Endothelial cell of umbilical vein (primary cell): Measurements from ENCODE around the gene ZHX3. TPM values are rescaled to one million over a fixed set of nuclear protein-coding genes. Genes with fewer than 3 reads are reported as not detected.

Experiments
- BruUV-seq: library from RNA; stranded (reverse); fragments of 400-500 nt; replicated peaks from 2 replicates; lab custom pipeline; 2021; lab: Mats Ljungman, UMichigan
- CTCF ChIA-PET: fragments of 300-600, 350-600 bp; sonication (Branson Sonifier 250); formaldehyde crosslinking; loops from one replicate; lab custom pipeline; 2021; ENCODE audit warnings: antibody characterized with exemption, inconsistent platforms; lab: Charles Lee
- POLR2A ChIA-PET: fragments of 300-600, 350-600 bp; sonication (Branson Sonifier 250); formaldehyde crosslinking; loops from one replicate; lab custom pipeline; 2021; ENCODE audit warnings: antibody characterized with exemption, inconsistent platforms; lab: Charles Lee
- DNase-seq: peaks from one replicate; pipeline ENCODE4 v3.0.0-alpha.2; 2011; ENCODE audit warnings: low read depth, low spot score
- FAIRE-seq: peaks from 2 replicates; lab custom pipeline; 2011; peaks lifted over from hg19 to GRCh38; lab: Jason Lieb, UNC
- H2AFZ ChIP-seq: 2 replicates; pipeline ENCODE4 v1.6.0; 2012; ENCODE audit warnings: low read depth, low read length, control low read depth, inconsistent platforms
- H3K27ac ChIP-seq: 2 replicates; pipeline ENCODE4 v1.5.1; 2011; ENCODE audit warnings: low read depth, mild to moderate bottlenecking, control low read depth, low read length, moderate library complexity; ENCODE audit not compliant: insufficient read depth
- H3K27me3 ChIP-seq, 2 experiments: 2 replicates each; pipeline versions ENCODE4 v1.6.0 to v1.6.1; 2011; ENCODE audit warnings: low read length in 2 of 2, mixed read lengths in 1 of 2; ENCODE audit not compliant: control insufficient read depth in 2 of 2, insufficient read depth in 2 of 2
- H3K36me3 ChIP-seq, 2 experiments: 2 replicates in 1 of 2; 3 replicates in 1 of 2; pipeline ENCODE4 v1.5.1; 2011; ENCODE audit warnings: low read length in 2 of 2, mild to moderate bottlenecking in 1 of 2, moderate library complexity in 1 of 2; ENCODE audit not compliant: control insufficient read depth in 2 of 2, insufficient read depth in 2 of 2; ENCODE audit errors: extremely low read depth in 1 of 2
- H3K4me1 ChIP-seq: 3 replicates; pipeline ENCODE4 v1.5.1; 2011; ENCODE audit warnings: mild to moderate bottlenecking, low read length; ENCODE audit not compliant: control insufficient read depth, insufficient read depth; ENCODE audit errors: extremely low read depth
- H3K4me2 ChIP-seq: 2 replicates; pipeline ENCODE4 v1.6.1; 2011; ENCODE audit warnings: low read length, control low read depth, mixed read lengths; ENCODE audit not compliant: insufficient read depth
- H3K4me3 ChIP-seq, 3 experiments: fragments of 200-600 bp in 1 of 3; sonication (generic), shearing (Covaris generic) in 1 of 3; replicated peaks in 1 of 3; 2 replicates each; pipeline ENCODE4 v1.5.1; 2011 to 2016; ENCODE audit warnings: control low read depth in 3 of 3, low read length in 3 of 3, mild to moderate bottlenecking in 2 of 3, inconsistent platforms in 1 of 3, low read depth in 1 of 3, moderate library complexity in 1 of 3; ENCODE audit not compliant: insufficient read depth in 1 of 3
- H3K79me2 ChIP-seq: 2 replicates; pipeline ENCODE4 v1.6.0; 2012; ENCODE audit warnings: low read length, inconsistent platforms; ENCODE audit not compliant: control insufficient read depth, insufficient read depth
- H3K9ac ChIP-seq: replicated peaks from 2 replicates; pipeline ENCODE3; 2011; ENCODE audit warnings: low read length, control low read depth; ENCODE audit not compliant: insufficient read depth; ENCODE audit errors: extremely low read depth
- H3K9me1 ChIP-seq: replicated peaks from 3 replicates; pipeline ENCODE4 v1.6.0; 2011; ENCODE audit warnings: mild to moderate bottlenecking, low read length; ENCODE audit not compliant: control insufficient read depth, insufficient read depth; ENCODE audit errors: extremely low read depth
- H3K9me3 ChIP-seq: replicated peaks from 2 replicates; pipeline ENCODE4 v1.5.1; 2012; ENCODE audit warnings: low read length, inconsistent platforms; ENCODE audit not compliant: control insufficient read depth, insufficient read depth
- H4K20me1 ChIP-seq: replicated peaks from 2 replicates; pipeline ENCODE3; 2011; ENCODE audit warnings: mild to moderate bottlenecking, low read length; ENCODE audit not compliant: control insufficient read depth, insufficient read depth; ENCODE audit errors: extremely low read depth
- CTCF ChIP-seq, 2 donors: IDR thresholded peaks; 1 replicate in 1 of 2; 2 replicates in 1 of 2; pipeline ENCODE4 v1.5.1; 2011; ENCODE audit warnings: low read length in 2 of 2, mild to moderate bottlenecking in 2 of 2, moderate library complexity in 2 of 2, control low read depth in 1 of 2, inconsistent platforms in 1 of 2, low read depth in 1 of 2; ENCODE audit not compliant: insufficient read depth in 1 of 2; ENCODE audit errors: extremely low read depth in 1 of 2
- EZH2 ChIP-seq: IDR thresholded peaks from 2 replicates; pipeline ENCODE4 v1.6.1; 2012; ENCODE audit warnings: borderline replicate concordance, low read depth, mild to moderate bottlenecking, moderate library complexity, low read length, inconsistent platforms; ENCODE audit not compliant: severe bottlenecking
- FOS ChIP-seq: IDR thresholded peaks from 2 replicates; pipeline ENCODE4 v1.6.1; 2011; ENCODE audit warnings: mild to moderate bottlenecking, low read length, moderate library complexity, borderline replicate concordance; ENCODE audit not compliant: insufficient read depth
- GATA2 ChIP-seq: IDR thresholded peaks from 2 replicates; pipeline ENCODE4 v1.7.0; 2011; ENCODE audit warnings: low read depth, mild to moderate bottlenecking, moderate library complexity, mixed read lengths, low read length; ENCODE audit not compliant: insufficient read length, insufficient read depth
- JUN ChIP-seq: IDR thresholded peaks from 2 replicates; pipeline ENCODE4 v1.6.1; 2011; ENCODE audit warnings: borderline replicate concordance, low read depth; ENCODE audit not compliant: insufficient read length, insufficient read depth
- MAX ChIP-seq: IDR thresholded peaks from 2 replicates; pipeline ENCODE4 v1.6.1; 2011; ENCODE audit not compliant: insufficient read depth, insufficient read length
- MYC ChIP-seq: IDR thresholded peaks from one replicate; pipeline ENCODE4 v1.6.1; 2011; ENCODE audit warnings: mild to moderate bottlenecking, low read depth, low read length
- POLR2A ChIP-seq: IDR thresholded peaks from 2 replicates; pipeline ENCODE4 v1.6.1; 2012; ENCODE audit warnings: low read depth, mild to moderate bottlenecking, control low read depth, low read length
- POLR2AphosphoS5 ChIP-seq: IDR thresholded peaks from 2 replicates; pipeline ENCODE4 v1.6.1; 2012; ENCODE audit warnings: low read depth, mild to moderate bottlenecking, control low read depth, low read length, moderate library complexity; ENCODE audit not compliant: insufficient read depth
- dilution Hi-C: fragments of 300-500 bp; cut with MboI; formaldehyde crosslinking; loops from one replicate; pipeline ENCODE4 v1.15.0; 2019; ENCODE audit warnings: low sequenced_read_pairs; ENCODE audit not compliant: extremely low pct_ligation_motif_present
- intact Hi-C: fragments of 100-400 bp; cut with micrococcal nuclease; formaldehyde crosslinking; loops from one replicate; pipeline ENCODE4 v1.10.0; 2022
- polyA plus RNA-seq, 4 experiments: library from polyadenylated mRNA; depleted of rRNA in 3 of 4; stranded (reverse) in 3 of 4; unstranded in 1 of 4; fragments of >200 nt; gene quantifications; 2 replicates each; pipeline versions ENCODE4 v1.2.1 to v1.2.3, GENCODE V29; 2011 to 2012; ENCODE audit warnings: missing spikeins in 1 of 4
- total RNA-seq: library from RNA; stranded (reverse); gene quantifications from 2 replicates; pipeline ENCODE4 v1.2.3, GENCODE V29; 2021

Gene ZHX3
- total and polyA plus RNA-seq, 2 donors (not counting 3 experiments of a cell fraction or from before 2014, with no cell fraction given): 7.4 to 17.8 TPM

- BruUV-seq: no TSS peak
- FAIRE-seq (no peak), DNase-seq (no peak)
- no peak overlapping the region for H3K9ac ChIP-seq
- H2AFZ ChIP-seq: no peak overlapping the region
- no peaks in the 10 kb centered on the region for H3K4me1 ChIP-seq
- no peak overlapping the region for H3K27ac ChIP-seq
- H3K9me1 ChIP-seq: no peaks in the 10 kb centered on the region
- H3K9me3 ChIP-seq: no peaks in the 10 kb centered on the region
- H3K4me3 ChIP-seq: no peak overlapping the region
- no peaks in the 10 kb centered on the region for H3K79me2 ChIP-seq
- no peak overlapping the region for H3K4me2 ChIP-seq
- TF ChIP-seq FOS (no peak), POLR2A (no peak), MAX (no peak), POLR2AphosphoS5 (no peak), GATA2 (no peak), MYC (no peak), CTCF (IDR thresholded peaks at IDR 0.05; ENCODE audit: extremely low read depth in 1 of 2, insufficient read depth in 1 of 2, low read depth in 1 of 2, low read length in 2 of 2) (no peak), JUN (no peak), EZH2 (no peak)
- no peaks in the 10 kb centered on the region for H3K27me3 ChIP-seq
- CTCF ChIA-PET: interaction anchor here (1.7 to 3.4 kb wide), 2 partner anchors 8 to 175 kb away, joined by 5 to 19 read pairs; partner anchors contain the start of gene LPIN3
- POLR2A ChIA-PET: no interaction called here
- intact Hi-C loops (no loop called here), dilution Hi-C loops (no loop called here)
- no peaks in the 10 kb centered on the region for H4K20me1 ChIP-seq
- H3K36me3 ChIP-seq: no peaks in the 10 kb centered on the region
These were observed 30.2 kb upstream of the ZHX3 start for GRCh38 chr20:41347523-41348429.
